Ishikawa (cell line): ENCODE results near the gene OBSCN.
A peak's percentile ranks its signal among the peaks of the same experiment; 100 is the strongest.

Experiments used
- CEBPB ChIP-seq: IDR thresholded peaks from 2 replicates; pipeline ENCODE4 v1.6.1; 2012
- CREB1 ChIP-seq: IDR thresholded peaks from 2 replicates; pipeline ENCODE4 v1.6.1; 2012; ENCODE audit warnings: low read depth
- EGR1 ChIP-seq: IDR thresholded peaks from 2 replicates; pipeline ENCODE4 v1.6.1; 2012
- EP300 ChIP-seq: IDR thresholded peaks from 2 replicates; pipeline ENCODE4 v1.6.1; 2012; ENCODE audit warnings: borderline replicate concordance
- FOXM1 ChIP-seq: IDR thresholded peaks from 2 replicates; pipeline ENCODE4 v1.6.1; 2012; ENCODE audit warnings: low read depth, borderline replicate concordance
- MAX ChIP-seq: IDR thresholded peaks from 2 replicates; pipeline ENCODE4 v1.6.1; 2012
- NFIC ChIP-seq: IDR thresholded peaks from 2 replicates; pipeline ENCODE4 v1.6.1; 2012
- RAD21 ChIP-seq: IDR thresholded peaks from 2 replicates; pipeline ENCODE4 v1.6.1; 2012; ENCODE audit warnings: low read depth
- TAF1 ChIP-seq: IDR thresholded peaks from 2 replicates; pipeline ENCODE4 v1.6.1; 2012; ENCODE audit warnings: low read depth, mild to moderate bottlenecking
- TEAD4 ChIP-seq: IDR thresholded peaks from 2 replicates; pipeline ENCODE4 v1.6.1; 2012
- USF1 ChIP-seq: IDR thresholded peaks from 2 replicates; pipeline ENCODE4 v1.6.1; 2012
- YY1 ChIP-seq: IDR thresholded peaks from 2 replicates; pipeline ENCODE4 v1.6.1; 2012; ENCODE audit warnings: low read depth

GRCh38 chr1:228165372-228166169 is 42.3 kb upstream of the OBSCN start, which contains the start of gene IBA57:
- TF ChIP-seq NFIC (no peak), EP300 (no peak), TAF1 (peak; percentile 42; the same call in 1 of the 2 replicates), YY1 (peak; percentile 93), MAX (peak; percentile 40), FOXM1 (no peak), CEBPB (no peak), USF1 (0 out of 2 replicates have a peak, but pooled peaks have one; percentile 9), RAD21 (peak; percentile 33; the same call in 1 of the 2 replicates), CREB1 (peak; percentile 91), TEAD4 (no peak), EGR1 (0 out of 2 replicates have a peak, but pooled peaks have one; percentile 60)
